ENCODE data around the gene TNRC6C.
"Not testable (repeated sequence)": the region's sequence is repeated elsewhere in the genome, so short reads cannot be mapped to it uniquely, and the experiment has no call there.

TNRC6C gene

DNA sequence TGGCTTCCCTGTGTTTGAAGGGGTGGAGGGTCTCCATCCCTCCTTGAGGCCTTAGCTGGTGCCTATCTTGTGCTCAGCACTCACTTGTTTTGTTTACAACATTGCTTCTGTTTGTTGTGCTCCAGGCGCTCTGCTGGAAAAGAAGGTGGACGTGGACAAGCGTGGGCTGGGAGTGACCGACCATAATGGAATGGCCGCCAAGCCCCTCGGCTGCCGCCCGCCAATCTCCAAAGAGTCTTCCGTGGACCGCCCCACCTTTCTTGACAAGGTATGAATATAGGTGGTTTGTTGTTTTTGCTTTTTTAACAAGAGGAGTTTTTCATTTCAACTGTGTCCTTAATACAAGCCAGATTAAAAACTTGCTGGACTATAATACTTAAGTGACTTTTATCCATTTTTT, 116.5 kb downstream of the TNRC6C start:
- DNase-seq = no peak
- H3K36me3 ChIP-seq (ENCODE audit: control insufficient read depth, insufficient read depth, low read length) = peaks cover 95% of the 10 kb centered on the region

GRCh38 chr17:78075545-78075944, 117.0 kb downstream of the TNRC6C start:
- Histone ChIP-seq H3K27ac (ENCODE audit: insufficient read depth, low read length, poor library complexity, severe bottlenecking) (no peak overlapping the region), H3K4me3 (ENCODE audit: insufficient read depth, low read depth, low read length, poor library complexity, severe bottlenecking) (no peak overlapping the region), H3K4me1 (ENCODE audit: control insufficient read depth, insufficient read depth, low read length, poor library complexity, severe bottlenecking) (no peaks in the 10 kb centered on the region), H3K9me3 (ENCODE audit: control insufficient read depth, low read length) (no peaks in the 10 kb centered on the region), H3K27me3 (replicated peaks; ENCODE audit: control insufficient read depth, insufficient read depth, low read length, poor library complexity, severe bottlenecking) (no peaks in the 10 kb centered on the region), H3K36me3 (ENCODE audit: control insufficient read depth, insufficient read depth, low read length) (peaks cover 94% of the 10 kb centered on the region)
- DNase-seq = no peak

More for the DNA sequence above, 116.5 kb downstream of the TNRC6C start:
- Histone ChIP-seq H3K9me3 (ENCODE audit: control insufficient read depth, low read length) (no peaks in the 10 kb centered on the region), H3K4me3 (ENCODE audit: insufficient read depth, low read depth, low read length, poor library complexity, severe bottlenecking) (no peak overlapping the region), H3K27me3 (replicated peaks; ENCODE audit: control insufficient read depth, insufficient read depth, low read length, poor library complexity, severe bottlenecking) (no peaks in the 10 kb centered on the region), H3K4me1 (ENCODE audit: control insufficient read depth, insufficient read depth, low read length, poor library complexity, severe bottlenecking) (no peaks in the 10 kb centered on the region), H3K27ac (ENCODE audit: insufficient read depth, low read length, poor library complexity, severe bottlenecking) (no peak overlapping the region)

DNA sequence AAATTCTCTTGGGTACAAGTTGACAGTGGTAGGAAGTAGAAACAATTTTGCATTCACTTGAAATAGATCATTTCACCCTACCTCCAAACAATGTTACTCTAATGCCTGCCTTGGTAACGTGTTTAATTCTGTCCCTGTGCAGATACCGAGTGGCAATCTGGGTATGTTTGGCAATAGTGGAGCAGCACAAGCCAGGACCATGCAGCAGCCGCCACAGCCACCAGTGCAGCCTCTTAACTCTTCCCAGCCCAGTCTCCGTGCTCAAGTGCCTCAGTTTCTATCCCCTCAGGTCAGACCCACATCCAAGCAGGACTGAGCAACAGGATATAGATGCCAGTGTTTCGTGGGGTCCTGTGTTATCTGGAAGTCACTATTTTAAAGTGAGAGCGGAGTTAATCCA, 120.8 kb downstream of the TNRC6C start:
- H3K4me3 ChIP-seq (ENCODE audit: insufficient read depth, low read depth, low read length, poor library complexity, severe bottlenecking) = no peak overlapping the region
- no peaks in the 10 kb centered on the region for H3K9me3 ChIP-seq (ENCODE audit: control insufficient read depth, low read length)
- no peaks in the 10 kb centered on the region for H3K27me3 ChIP-seq (replicated peaks; ENCODE audit: control insufficient read depth, insufficient read depth, low read length, poor library complexity, severe bottlenecking)
- DNase-seq = no peak
- no peaks in the 10 kb centered on the region for H3K4me1 ChIP-seq (ENCODE audit: control insufficient read depth, insufficient read depth, low read length, poor library complexity, severe bottlenecking)
- H3K27ac ChIP-seq (ENCODE audit: insufficient read depth, low read length, poor library complexity, severe bottlenecking) = no peak overlapping the region
- peaks cover 78% of the 10 kb centered on the region for H3K36me3 ChIP-seq (ENCODE audit: control insufficient read depth, insufficient read depth, low read length)

DNA sequence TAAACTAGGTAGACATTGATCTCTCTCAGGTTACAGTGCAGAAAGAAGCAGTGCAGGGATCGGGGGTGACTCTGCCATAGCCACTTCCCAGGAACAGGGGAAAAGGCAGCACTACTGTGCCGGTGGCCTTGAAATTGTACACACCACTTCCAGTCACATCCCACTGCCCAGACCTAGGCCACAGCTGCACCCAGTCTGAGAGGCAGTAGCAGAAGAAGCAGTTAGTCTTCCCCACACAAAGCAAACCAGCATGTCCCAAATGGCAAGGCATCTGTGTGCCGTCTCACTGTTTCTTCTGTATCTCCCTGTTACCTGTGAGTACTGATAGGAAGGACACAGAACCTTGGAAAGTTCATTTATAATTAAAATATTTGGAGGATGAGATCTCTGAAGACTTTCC, 123.0 kb downstream of the TNRC6C start:
- Histone ChIP-seq H3K4me1 (ENCODE audit: control insufficient read depth, insufficient read depth, low read length, poor library complexity, severe bottlenecking) (no peaks in the 10 kb centered on the region), H3K36me3 (ENCODE audit: control insufficient read depth, insufficient read depth, low read length) (peaks cover 69% of the 10 kb centered on the region), H3K27ac (ENCODE audit: insufficient read depth, low read length, poor library complexity, severe bottlenecking) (no peak overlapping the region), H3K27me3 (replicated peaks; ENCODE audit: control insufficient read depth, insufficient read depth, low read length, poor library complexity, severe bottlenecking) (no peaks in the 10 kb centered on the region), H3K9me3 (ENCODE audit: control insufficient read depth, low read length) (no peaks in the 10 kb centered on the region), H3K4me3 (ENCODE audit: insufficient read depth, low read depth, low read length, poor library complexity, severe bottlenecking) (no peak overlapping the region)
- no peak for DNase-seq

GRCh38 chr17:78082355-78082872, 123.9 kb downstream of the TNRC6C start:
- H3K9me3 ChIP-seq (ENCODE audit: control insufficient read depth, low read length); H3K4me3 ChIP-seq (ENCODE audit: insufficient read depth, low read depth, low read length, poor library complexity, severe bottlenecking); H3K27me3 ChIP-seq (replicated peaks; ENCODE audit: control insufficient read depth, insufficient read depth, low read length, poor library complexity, severe bottlenecking); H3K4me1 ChIP-seq (ENCODE audit: control insufficient read depth, insufficient read depth, low read length, poor library complexity, severe bottlenecking); H3K27ac ChIP-seq (ENCODE audit: insufficient read depth, low read length, poor library complexity, severe bottlenecking); DNase-seq: not testable (repeated sequence)
- peaks cover 69% of the 10 kb centered on the region for H3K36me3 ChIP-seq (ENCODE audit: control insufficient read depth, insufficient read depth, low read length)

- H3K36me3 ChIP-seq (ENCODE audit: control insufficient read depth, insufficient read depth, low read length) = peaks cover 69% of the 10 kb centered on the region
- DNase-seq = no peak
- no peaks in the 10 kb centered on the region for H3K4me1 ChIP-seq (ENCODE audit: control insufficient read depth, insufficient read depth, low read length, poor library complexity, severe bottlenecking)
- no peaks in the 10 kb centered on the region for H3K9me3 ChIP-seq (ENCODE audit: control insufficient read depth, low read length)
- H3K27ac ChIP-seq (ENCODE audit: insufficient read depth, low read length, poor library complexity, severe bottlenecking) = no peak overlapping the region
- no peaks in the 10 kb centered on the region for H3K27me3 ChIP-seq (replicated peaks; ENCODE audit: control insufficient read depth, insufficient read depth, low read length, poor library complexity, severe bottlenecking)
- no peak overlapping the region for H3K4me3 ChIP-seq (ENCODE audit: insufficient read depth, low read depth, low read length, poor library complexity, severe bottlenecking)
Measured at GRCh38 chr17:78082988-78083387, 124.5 kb downstream of the TNRC6C start.

- no peak overlapping the region for H3K27ac ChIP-seq (ENCODE audit: insufficient read depth, low read length, poor library complexity, severe bottlenecking)
- H3K27me3 ChIP-seq (replicated peaks; ENCODE audit: control insufficient read depth, insufficient read depth, low read length, poor library complexity, severe bottlenecking) = no peaks in the 10 kb centered on the region
- no peak for DNase-seq
- no peaks in the 10 kb centered on the region for H3K4me1 ChIP-seq (ENCODE audit: control insufficient read depth, insufficient read depth, low read length, poor library complexity, severe bottlenecking)
- H3K9me3 ChIP-seq (ENCODE audit: control insufficient read depth, low read length) = no peaks in the 10 kb centered on the region
- no peak overlapping the region for H3K4me3 ChIP-seq (ENCODE audit: insufficient read depth, low read depth, low read length, poor library complexity, severe bottlenecking)
- peaks cover 70% of the 10 kb centered on the region for H3K36me3 ChIP-seq (ENCODE audit: control insufficient read depth, insufficient read depth, low read length)
Measured at GRCh38 chr17:78086740-78087139, 128.2 kb downstream of the TNRC6C start.

GRCh38 chr17:78088529-78088928, 130.0 kb downstream of the TNRC6C start:
- peaks cover 79% of the 10 kb centered on the region for H3K36me3 ChIP-seq (ENCODE audit: control insufficient read depth, insufficient read depth, low read length)
- no peak overlapping the region for H3K27ac ChIP-seq (ENCODE audit: insufficient read depth, low read length, poor library complexity, severe bottlenecking)
- H3K4me1 ChIP-seq (ENCODE audit: control insufficient read depth, insufficient read depth, low read length, poor library complexity, severe bottlenecking) = no peaks in the 10 kb centered on the region
- no peak overlapping the region for H3K4me3 ChIP-seq (ENCODE audit: insufficient read depth, low read depth, low read length, poor library complexity, severe bottlenecking)
- H3K27me3 ChIP-seq (replicated peaks; ENCODE audit: control insufficient read depth, insufficient read depth, low read length, poor library complexity, severe bottlenecking) = no peaks in the 10 kb centered on the region
- DNase-seq = no peak
- H3K9me3 ChIP-seq (ENCODE audit: control insufficient read depth, low read length) = no peaks in the 10 kb centered on the region

- no peaks in the 10 kb centered on the region for H3K9me3 ChIP-seq (ENCODE audit: control insufficient read depth, low read length)
- H3K36me3 ChIP-seq (ENCODE audit: control insufficient read depth, insufficient read depth, low read length) = peaks cover 83% of the 10 kb centered on the region
- H3K4me3 ChIP-seq (ENCODE audit: insufficient read depth, low read depth, low read length, poor library complexity, severe bottlenecking) = no peak overlapping the region
- H3K27me3 ChIP-seq (replicated peaks; ENCODE audit: control insufficient read depth, insufficient read depth, low read length, poor library complexity, severe bottlenecking) = no peaks in the 10 kb centered on the region
- H3K27ac ChIP-seq (ENCODE audit: insufficient read depth, low read length, poor library complexity, severe bottlenecking) = no peak overlapping the region
- DNase-seq = no peak
- no peaks in the 10 kb centered on the region for H3K4me1 ChIP-seq (ENCODE audit: control insufficient read depth, insufficient read depth, low read length, poor library complexity, severe bottlenecking)
Measured at GRCh38 chr17:78089576-78090281, 131.2 kb downstream of the TNRC6C start.

- peaks cover 89% of the 10 kb centered on the region for H3K36me3 ChIP-seq (ENCODE audit: control insufficient read depth, insufficient read depth, low read length)
- DNase-seq = no peak
- H3K9me3 ChIP-seq (ENCODE audit: control insufficient read depth, low read length) = no peaks in the 10 kb centered on the region
Measured at GRCh38 chr17:78092794-78093324, 134.4 kb downstream of the TNRC6C start.

More at GRCh38 chr17:78092794-78093324, 134.4 kb downstream of the TNRC6C start:
- H3K4me3 ChIP-seq (ENCODE audit: insufficient read depth, low read depth, low read length, poor library complexity, severe bottlenecking) = no peak overlapping the region
- no peaks in the 10 kb centered on the region for H3K4me1 ChIP-seq (ENCODE audit: control insufficient read depth, insufficient read depth, low read length, poor library complexity, severe bottlenecking)
- no peak overlapping the region for H3K27ac ChIP-seq (ENCODE audit: insufficient read depth, low read length, poor library complexity, severe bottlenecking)
- H3K27me3 ChIP-seq (replicated peaks; ENCODE audit: control insufficient read depth, insufficient read depth, low read length, poor library complexity, severe bottlenecking) = no peaks in the 10 kb centered on the region

Measured in effector memory CD4-positive, alpha-beta T cell (primary cell).